ENCODE results near the gene NDST4.
A peak's percentile ranks its signal among the peaks of the same experiment; 100 is the strongest.

NDST4 gene

DNA sequence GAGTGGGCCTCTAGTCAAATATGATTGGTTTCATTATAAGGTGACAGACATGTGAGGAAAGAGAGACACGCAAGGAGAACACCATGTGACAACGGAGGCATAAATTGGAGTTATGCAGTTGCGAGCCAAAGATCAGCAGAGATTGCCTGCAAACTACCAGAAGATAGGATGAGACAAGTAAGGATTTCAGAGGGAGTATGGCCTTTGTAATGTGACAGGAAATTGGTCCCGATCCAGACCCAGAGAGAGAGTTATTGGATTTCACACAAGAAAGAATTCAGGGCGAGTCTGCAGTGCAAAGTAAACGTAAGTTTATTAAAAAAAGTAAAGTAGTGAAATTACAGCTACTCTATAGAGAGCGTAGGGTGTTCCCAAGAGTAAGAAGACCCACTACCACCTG lies 35.7 kb upstream of the NDST4 start:
- no peak for DNase-seq (ENCODE audit: extremely low spot score)
- ChIA-PET POLR2A (no interaction called here), CTCF (no interaction called here)
- no peak for TF ChIP-seq ZNF384 (IDR thresholded peaks at IDR 0.05)
- no peak for TF ChIP-seq TARDBP (IDR thresholded peaks at IDR 0.05)
- no peak for TF ChIP-seq FOXK2 (IDR thresholded peaks at IDR 0.05)
- no peak for TF ChIP-seq ELF4 (IDR thresholded peaks at IDR 0.05)
- no peak for TF ChIP-seq SUZ12 (IDR thresholded peaks at IDR 0.05)
- TF ChIP-seq L3MBTL2 (conservative IDR thresholded peaks at IDR 0.05) = no peak
- TF ChIP-seq, protein P1, sequence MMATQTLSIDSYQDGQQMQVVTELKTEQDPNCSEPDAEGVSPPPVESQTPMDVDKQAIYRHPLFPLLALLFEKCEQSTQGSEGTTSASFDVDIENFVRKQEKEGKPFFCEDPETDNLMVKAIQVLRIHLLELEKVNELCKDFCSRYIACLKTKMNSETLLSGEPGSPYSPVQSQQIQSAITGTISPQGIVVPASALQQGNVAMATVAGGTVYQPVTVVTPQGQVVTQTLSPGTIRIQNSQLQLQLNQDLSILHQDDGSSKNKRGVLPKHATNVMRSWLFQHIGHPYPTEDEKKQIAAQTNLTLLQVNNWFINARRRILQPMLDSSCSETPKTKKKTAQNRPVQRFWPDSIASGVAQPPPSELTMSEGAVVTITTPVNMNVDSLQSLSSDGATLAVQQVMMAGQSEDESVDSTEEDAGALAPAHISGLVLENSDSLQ (IDR thresholded peaks at IDR 0.05) = no peak
- TF ChIP-seq SP1 (IDR thresholded peaks at IDR 0.05) = no peak
- no peak for TF ChIP-seq FOXA1 (IDR thresholded peaks at IDR 0.05)
- no peak for TF ChIP-seq ARNT (IDR thresholded peaks at IDR 0.05)
- no peak for TF ChIP-seq FOXM1 (IDR thresholded peaks at IDR 0.05; ENCODE audit: borderline replicate concordance)
- no peak for TF ChIP-seq HDGF (IDR thresholded peaks at IDR 0.05; ENCODE audit: borderline replicate concordance)
- TF ChIP-seq BHLHE40 (IDR thresholded peaks at IDR 0.05; ENCODE audit: borderline replicate concordance) = no peak

DNA sequence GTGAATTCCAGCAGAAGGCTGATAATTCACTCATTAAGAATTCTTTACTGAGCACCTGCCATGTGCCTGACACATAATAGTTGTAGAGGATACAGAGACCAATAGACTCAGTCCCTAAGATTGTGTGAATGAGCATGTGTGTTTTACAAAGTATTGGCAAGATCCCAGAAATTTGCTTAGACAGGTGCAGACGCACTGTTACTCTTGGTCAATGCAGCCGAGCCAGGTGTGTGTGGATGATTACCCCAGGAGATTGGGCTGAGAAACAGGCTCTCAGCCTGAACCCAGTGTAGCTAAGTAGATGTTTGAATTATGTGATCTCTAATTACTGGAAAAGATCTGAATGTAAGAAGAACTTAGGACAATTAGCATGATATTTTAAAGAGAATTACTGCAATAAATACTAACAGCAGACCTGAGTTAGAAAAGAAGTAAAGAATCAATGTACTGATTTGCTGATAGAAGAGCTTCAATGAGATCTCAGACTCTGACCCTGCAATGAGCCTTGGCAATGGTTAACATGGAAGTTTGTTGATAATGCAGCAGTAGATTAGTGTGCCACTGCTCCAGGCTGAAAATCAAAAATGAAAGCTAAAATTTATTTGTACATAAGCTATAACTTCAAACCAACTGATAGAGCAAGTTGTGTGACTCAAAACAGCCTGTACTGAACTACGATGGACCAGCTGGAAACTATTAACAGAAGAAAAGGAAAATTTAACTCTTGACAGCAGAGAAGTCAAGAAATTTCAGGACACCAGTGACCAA lies 32.2 kb upstream of the NDST4 start:
- POLR2A ChIA-PET = no interaction called here
- DNase-seq (ENCODE audit: extremely low spot score) = no peak
- TF ChIP-seq SP1 (IDR thresholded peaks at IDR 0.05) = no peak
- no peak for TF ChIP-seq ARNT (IDR thresholded peaks at IDR 0.05)
- no peak for TF ChIP-seq FOXA1 (IDR thresholded peaks at IDR 0.05)
- TF ChIP-seq FOXM1 (IDR thresholded peaks at IDR 0.05; ENCODE audit: borderline replicate concordance) = no peak
- TF ChIP-seq BHLHE40 (IDR thresholded peaks at IDR 0.05; ENCODE audit: borderline replicate concordance) = no peak
- TF ChIP-seq, protein P1 (IDR thresholded peaks at IDR 0.05) = no peak
- TF ChIP-seq ZNF384 (IDR thresholded peaks at IDR 0.05) = no peak
- TF ChIP-seq CTBP1 (IDR thresholded peaks at IDR 0.05; ENCODE audit: borderline replicate concordance) = no peak
- CTCF ChIA-PET = no interaction called here

DNA sequence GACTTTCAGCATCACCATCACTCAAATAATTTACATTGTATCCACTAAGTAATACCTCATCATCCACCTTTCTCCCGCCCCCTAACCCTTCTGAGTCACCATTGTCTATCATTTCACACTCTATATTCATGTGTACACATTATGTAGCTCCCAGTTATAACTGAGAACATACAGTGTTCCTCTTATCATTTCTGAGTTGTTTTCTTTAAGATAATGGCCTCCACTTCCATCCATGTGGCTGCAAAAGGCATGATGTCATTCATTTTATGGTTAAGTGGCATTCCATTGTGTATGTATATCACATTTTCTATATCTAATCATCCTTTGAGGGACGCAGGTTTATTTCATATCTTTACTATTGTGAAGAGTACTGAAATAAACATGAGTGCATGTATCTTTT lies 14.6 kb upstream of the NDST4 start:
- TF ChIP-seq NFRKB (IDR thresholded peaks at IDR 0.05) (no peak), CTBP1 (IDR thresholded peaks at IDR 0.05; ENCODE audit: borderline replicate concordance) (no peak), FOXM1 (IDR thresholded peaks at IDR 0.05; ENCODE audit: borderline replicate concordance) (no peak), LEF1 (IDR thresholded peaks at IDR 0.05; ENCODE audit: borderline replicate concordance) (no peak), HDGF (IDR thresholded peaks at IDR 0.05; ENCODE audit: borderline replicate concordance) (no peak), ARNT (IDR thresholded peaks at IDR 0.05) (no peak), L3MBTL2 (conservative IDR thresholded peaks at IDR 0.05) (no peak), FOXK2 (IDR thresholded peaks at IDR 0.05) (no peak), ELF4 (IDR thresholded peaks at IDR 0.05) (no peak), ZNF384 (IDR thresholded peaks at IDR 0.05) (no peak), SUZ12 (IDR thresholded peaks at IDR 0.05) (no peak), SP1 (IDR thresholded peaks at IDR 0.05) (no peak), TARDBP (IDR thresholded peaks at IDR 0.05) (no peak), FOXA1 (IDR thresholded peaks at IDR 0.05) (no peak), BHLHE40 (IDR thresholded peaks at IDR 0.05; ENCODE audit: borderline replicate concordance) (no peak)
- TF ChIP-seq, protein P1 (IDR thresholded peaks at IDR 0.05) = no peak
- DNase-seq (ENCODE audit: extremely low spot score) = no peak
- ChIA-PET POLR2A (no interaction called here), CTCF (no interaction called here)

DNA sequence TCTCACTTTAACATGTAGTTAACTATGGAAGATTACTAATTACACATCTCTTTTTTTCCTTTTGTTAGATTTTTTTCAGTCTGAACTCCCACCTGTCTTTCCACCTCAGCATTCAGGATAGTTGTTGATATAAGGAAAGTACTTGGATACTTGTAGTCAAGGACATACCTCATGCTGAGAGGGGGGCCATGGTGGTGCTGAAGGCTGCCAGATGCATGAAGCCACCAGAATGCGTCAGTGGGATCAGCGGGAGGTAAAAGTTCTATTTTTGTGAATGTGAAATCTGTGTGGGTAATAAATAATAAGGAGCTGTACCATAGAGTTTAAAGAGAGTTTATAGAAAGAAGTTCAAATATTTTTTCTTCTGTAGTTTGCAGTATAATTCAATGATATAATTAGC lies 13.1 kb upstream of the NDST4 start:
- ChIA-PET CTCF (no interaction called here), POLR2A (interaction anchor here (1.4 kb wide), 1 partner anchor 13 kb away, joined by 3 read pairs; the partner anchor contains the start of gene NDST4)
- DNase-seq (ENCODE audit: extremely low spot score) = peak; percentile 27
- TF ChIP-seq TARDBP (IDR thresholded peaks at IDR 0.05) (no peak), CTBP1 (IDR thresholded peaks at IDR 0.05; ENCODE audit: borderline replicate concordance) (no peak), NFRKB (IDR thresholded peaks at IDR 0.05) (no peak), ELF4 (IDR thresholded peaks at IDR 0.05) (no peak), FOXM1 (IDR thresholded peaks at IDR 0.05; ENCODE audit: borderline replicate concordance) (no peak), BHLHE40 (IDR thresholded peaks at IDR 0.05; ENCODE audit: borderline replicate concordance) (no peak), HDGF (IDR thresholded peaks at IDR 0.05; ENCODE audit: borderline replicate concordance) (no peak), L3MBTL2 (conservative IDR thresholded peaks at IDR 0.05) (no peak), SUZ12 (IDR thresholded peaks at IDR 0.05) (no peak), LEF1 (IDR thresholded peaks at IDR 0.05; ENCODE audit: borderline replicate concordance) (no peak)
- TF ChIP-seq, protein P1 (IDR thresholded peaks at IDR 0.05) = no peak

DNA sequence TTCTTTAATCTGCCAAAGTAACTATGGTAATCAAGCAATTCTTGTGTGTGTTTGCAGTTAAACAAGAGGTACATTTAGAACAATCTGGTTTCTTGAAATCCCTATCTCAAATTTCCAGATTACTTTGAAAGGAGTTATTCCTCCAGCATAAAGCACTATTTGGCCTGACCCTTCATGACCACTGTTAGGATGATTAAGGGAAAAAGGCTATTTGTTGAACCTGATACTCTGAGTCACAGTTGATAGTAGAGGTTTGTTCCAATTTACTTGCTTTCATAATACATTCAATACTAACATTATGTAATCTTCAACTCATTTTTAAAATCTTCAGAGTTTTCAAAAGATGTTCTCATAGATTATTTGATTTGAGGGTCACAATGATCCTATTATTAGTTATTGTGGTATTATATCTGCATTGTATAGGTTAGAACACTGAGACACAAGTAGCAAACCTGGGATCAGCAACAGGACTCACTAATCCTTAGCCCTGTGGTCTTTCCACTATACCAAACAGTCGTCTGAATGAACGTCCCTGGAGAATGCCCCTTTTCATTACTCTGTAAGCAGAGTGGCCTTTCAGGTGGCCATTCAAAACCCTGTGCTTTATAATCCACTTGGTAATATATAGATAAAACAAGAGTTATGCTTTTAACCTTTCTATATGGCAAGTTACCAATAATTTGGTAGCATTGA lies 8.1 kb upstream of the NDST4 start:
- no peak for DNase-seq (ENCODE audit: extremely low spot score)
- CTCF ChIA-PET = no interaction called here
- POLR2A ChIA-PET = no interaction called here
- TF ChIP-seq HDGF (IDR thresholded peaks at IDR 0.05; ENCODE audit: borderline replicate concordance) (no peak), SUZ12 (IDR thresholded peaks at IDR 0.05) (no peak), ELF4 (IDR thresholded peaks at IDR 0.05) (no peak)

All from HEK293T (cell line).